HG02970 (cell line): ENCODE measurements around the gene VPS51.

ENCODE experiments used
- ATAC-seq: cut with Tn5 transposase; IDR thresholded peaks from one replicate; pipeline ENCODE4 v1.9.1; 2021; ENCODE audit warnings: mild to moderate bottlenecking, moderate library complexity, moderate number of reproducible peaks; ENCODE audit not compliant: unreplicated experiment, low FRiP score

VPS51 gene

GRCh38 chr11:65071907-65072630 lies 23.9 kb upstream of the VPS51 start:
- ATAC-seq = no peak

- ATAC-seq = no peak
Observed at GRCh38 chr11:65072631-65072966, 23.4 kb upstream of the VPS51 start.

GRCh38 chr11:65077451-65077850 lies 18.6 kb upstream of the VPS51 start:
- ATAC-seq = no peak

GRCh38 chr11:65078151-65078550 lies 17.9 kb upstream of the VPS51 start:
- no peak for ATAC-seq

GRCh38 chr11:65078786-65079342 lies 17.1 kb upstream of the VPS51 start:
- ATAC-seq = no peak

- peak; percentile 12 for ATAC-seq
Observed at GRCh38 chr11:65083134-65083833, 12.7 kb upstream of the VPS51 start.

- ATAC-seq = peak; percentile 87
Observed at GRCh38 chr11:65083834-65084597, 12.0 kb upstream of the VPS51 start, which contains the start of the genes CDCA5 and ZFPL1. Gene CDCA5, minus strand, starts transcription at chr11:65084040. Its CDS starts 62 bp downstream, at chr11:65083978. Gene ZFPL1, plus strand, starts transcription at chr11:65084222. Its CDS starts 477 bp downstream, at chr11:65084699.

- no peak for ATAC-seq
Observed at GRCh38 chr11:65084598-65085375, 11.2 kb upstream of the VPS51 start.

GRCh38 chr11:65085446-65085845 lies 10.6 kb upstream of the VPS51 start:
- no peak for ATAC-seq

GRCh38 chr11:65086809-65087208 lies 9.2 kb upstream of the VPS51 start:
- ATAC-seq = no peak

GRCh38 chr11:65087216-65087615 lies 8.8 kb upstream of the VPS51 start:
- no peak for ATAC-seq

GRCh38 chr11:65087827-65088226 lies 8.2 kb upstream of the VPS51 start:
- no peak for ATAC-seq

GRCh38 chr11:65089621-65090020 lies 6.4 kb upstream of the VPS51 start:
- ATAC-seq = no peak

GRCh38 chr11:65090628-65091027 lies 5.4 kb upstream of the VPS51 start:
- ATAC-seq = no peak

GRCh38 chr11:65095427-65095826 lies 587 bp upstream of the VPS51 start:
- no peak for ATAC-seq

- no peak for ATAC-seq
Observed at GRCh38 chr11:65096926-65097325, 912 bp downstream of the VPS51 start.

GRCh38 chr11:65100674-65101350 lies 4.8 kb downstream of the VPS51 start:
- no peak for ATAC-seq

- ATAC-seq = no peak
Observed at GRCh38 chr11:65102142-65103095, 6.4 kb downstream of the VPS51 start.

- ATAC-seq = no peak
Observed at GRCh38 chr11:65103476-65103875, 7.5 kb downstream of the VPS51 start.
